ENCODE data around the gene CDKL5.

The CDKL5 gene

DNA sequence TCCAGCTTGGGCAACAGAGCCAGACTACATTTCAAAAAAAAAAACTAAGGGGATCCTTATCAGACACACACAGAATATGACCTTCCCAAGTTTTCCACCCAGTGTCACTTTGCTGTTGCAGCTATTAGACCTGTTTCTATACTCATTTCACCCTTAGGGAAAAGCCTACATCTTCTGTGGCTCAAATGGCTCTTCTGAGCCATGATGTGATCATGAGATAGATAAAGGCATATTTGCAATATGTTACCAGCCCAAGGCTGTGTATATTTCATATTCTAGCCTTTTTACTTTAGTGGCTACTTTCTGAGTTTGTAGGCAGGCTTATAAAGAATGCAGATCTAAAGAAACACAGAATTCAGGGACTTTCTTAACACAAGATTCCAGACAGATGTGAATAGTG is 227.2 kb downstream of the CDKL5 start:
- DNase-seq, result no peak

DNA sequence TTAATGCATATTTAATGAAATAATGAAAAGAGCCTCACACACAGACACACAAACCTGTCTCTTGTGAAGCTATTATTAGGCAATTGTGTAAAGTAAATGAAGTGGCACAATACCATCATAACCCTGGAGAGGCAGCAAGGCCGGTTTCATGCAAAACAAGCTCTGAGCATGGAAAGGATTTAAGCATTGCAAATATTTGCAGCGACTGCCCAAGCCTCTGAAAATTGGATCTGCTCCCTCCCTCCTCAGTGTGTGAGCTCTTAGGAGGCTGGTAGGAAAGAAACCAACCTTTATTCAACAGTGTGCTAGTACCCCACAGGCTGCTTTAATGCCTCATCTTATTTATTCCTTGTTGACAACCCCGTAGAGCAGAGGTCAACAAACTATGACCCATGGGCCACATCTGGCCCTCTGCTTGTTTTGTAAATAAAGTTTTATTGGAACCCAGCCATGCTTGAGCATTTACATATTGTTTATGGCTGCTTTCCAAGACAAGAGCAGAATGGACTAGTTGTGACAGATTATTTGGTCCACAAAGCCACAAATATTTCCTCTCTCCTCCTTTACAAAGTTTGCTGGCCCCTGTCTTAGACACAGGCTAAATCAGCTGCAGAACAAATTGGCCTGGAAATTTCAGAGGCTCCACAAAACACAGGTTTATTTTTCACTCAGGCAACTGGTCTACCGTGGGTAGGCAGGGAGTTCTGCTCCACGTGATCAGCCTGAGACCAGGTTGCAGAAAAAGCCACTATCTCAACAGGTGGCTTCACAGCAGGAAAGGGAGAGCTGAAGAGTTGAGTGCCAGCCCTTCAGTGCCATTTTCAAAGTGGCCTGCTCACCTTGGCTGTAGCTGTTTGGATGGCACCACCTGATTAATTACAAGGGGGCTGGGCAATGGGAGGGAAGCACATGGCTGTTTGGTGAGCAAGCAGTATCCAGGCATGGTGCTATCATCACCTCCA is 229.7 kb downstream of the CDKL5 start:
- DNase-seq, result no peak

GRCh38 chrX:18661273-18661672 is 235.9 kb downstream of the CDKL5 start:
- DNase-seq, result no peak

DNA sequence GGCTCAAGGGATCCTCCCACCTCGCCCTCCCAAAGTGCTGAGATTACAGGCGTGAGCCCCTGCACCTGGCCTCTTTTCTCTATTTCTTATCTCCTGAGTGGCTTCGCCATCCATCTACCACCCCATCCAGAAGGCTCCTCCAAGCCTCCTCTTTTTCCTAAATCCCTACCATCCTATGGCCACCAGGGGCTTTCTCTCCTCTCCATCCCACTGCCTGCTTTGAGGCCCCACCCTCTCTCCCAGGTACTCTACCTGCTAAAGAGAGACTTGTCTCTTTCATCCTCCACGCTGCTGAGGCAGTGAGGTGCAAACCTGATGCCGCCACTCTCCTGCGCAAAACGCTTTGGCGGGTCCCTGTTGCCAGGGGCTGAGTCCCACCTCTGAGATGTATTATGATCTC is 239.5 kb downstream of the CDKL5 start:
- DNase-seq, result no peak

GRCh38 chrX:18666614-18667013 is 241.2 kb downstream of the CDKL5 start:
- no peak for DNase-seq

- DNase-seq, result no peak
Measured at GRCh38 chrX:18668071-18668835, 242.8 kb downstream of the CDKL5 start.

- DNase-seq, result no peak
Measured at GRCh38 chrX:18672008-18672407, 246.6 kb downstream of the CDKL5 start, which contains the start of gene RS1. RS1 (minus strand) TSS chrX:18672108; CDS start chrX:18672068, 40 bp downstream.

DNA sequence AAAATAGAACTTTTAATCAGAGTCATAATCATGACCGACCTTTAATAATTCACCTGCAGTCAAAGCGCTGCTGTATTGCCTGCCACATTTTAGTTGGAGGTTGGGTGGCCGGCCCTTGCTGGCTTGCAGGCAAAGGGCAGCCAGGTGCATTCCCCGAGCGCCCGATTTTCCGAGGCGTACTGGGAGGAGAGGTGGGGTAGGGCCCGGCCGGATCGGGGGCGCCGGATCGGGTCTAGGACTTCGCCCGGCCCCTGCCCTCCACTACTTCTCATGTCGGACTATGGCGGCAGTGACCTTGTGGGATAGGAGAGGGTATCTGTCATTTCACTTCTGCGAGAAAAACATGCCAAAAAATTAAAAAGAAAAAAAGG is 249.0 kb downstream of the CDKL5 start:
- peak; percentile 8 for DNase-seq

DNA sequence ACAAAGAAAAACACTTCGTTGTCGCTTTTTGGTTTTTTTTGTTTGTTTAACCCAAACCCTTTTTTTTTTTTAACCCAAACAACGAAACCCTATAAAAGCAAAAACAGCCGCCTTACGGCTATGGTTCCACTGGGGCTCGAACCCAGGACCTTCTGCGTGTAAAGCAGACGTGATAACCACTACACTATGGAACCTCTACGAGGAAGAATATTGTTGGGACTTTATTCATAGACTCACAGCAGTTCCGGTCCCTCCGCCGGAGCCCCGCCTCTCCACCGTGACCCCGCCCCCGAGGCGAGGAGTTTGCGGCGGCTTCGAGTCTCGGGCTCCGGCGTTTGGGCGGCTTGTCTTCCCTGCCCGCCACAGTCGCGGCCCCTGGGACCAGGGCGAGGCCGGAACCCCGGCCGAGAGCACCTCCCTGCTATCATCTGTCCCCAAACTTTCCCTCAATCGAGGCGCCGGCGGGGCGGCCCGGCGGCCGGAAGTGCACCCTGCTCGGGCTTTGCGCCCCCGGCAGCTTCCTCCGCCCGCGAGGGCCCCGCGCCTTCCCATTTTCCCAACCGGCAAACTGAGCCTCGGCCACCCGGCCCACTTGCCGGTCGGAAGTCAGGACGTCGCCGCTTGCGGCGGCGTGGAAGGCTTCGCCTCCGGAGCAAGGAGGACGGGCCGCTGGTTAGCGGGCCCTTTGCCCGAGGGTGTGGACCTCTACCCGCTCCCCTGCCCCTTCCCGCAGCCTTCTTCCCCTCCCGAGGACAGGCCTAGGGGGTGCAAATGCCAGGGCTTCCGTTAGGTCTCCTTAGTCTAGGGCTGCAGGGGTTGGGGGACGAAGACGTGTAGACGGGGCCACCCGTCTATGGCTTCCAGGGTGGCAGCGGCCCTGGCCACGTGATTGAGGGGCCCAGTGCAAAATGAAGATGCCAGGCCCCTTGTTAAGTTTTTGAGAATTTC is 249.7 kb downstream of the CDKL5 start:
- peak; percentile 66 for DNase-seq

DNA sequence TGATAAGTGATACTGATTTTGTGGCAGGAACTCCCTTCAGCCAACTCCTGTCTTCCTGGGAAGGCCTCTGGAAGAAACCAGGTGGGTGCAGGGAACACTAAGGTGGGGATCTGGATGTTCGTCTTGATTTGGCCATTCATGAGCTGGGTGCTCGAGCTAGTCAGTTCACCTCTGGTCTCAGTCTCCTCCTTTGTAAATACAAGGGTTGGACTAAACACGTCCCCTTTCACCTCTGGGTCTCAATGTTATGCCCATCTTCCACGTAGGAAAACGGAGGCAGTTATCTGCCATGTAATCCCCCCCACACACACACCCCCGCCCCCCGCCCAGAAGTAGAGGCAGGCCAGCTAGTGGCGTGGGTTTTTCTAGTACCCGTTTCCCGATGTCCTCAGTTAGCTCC is 250.6 kb downstream of the CDKL5 start:
- DNase-seq, result no peak

- no peak for DNase-seq
Measured at GRCh38 chrX:18676470-18676869, 251.1 kb downstream of the CDKL5 start.

DNA sequence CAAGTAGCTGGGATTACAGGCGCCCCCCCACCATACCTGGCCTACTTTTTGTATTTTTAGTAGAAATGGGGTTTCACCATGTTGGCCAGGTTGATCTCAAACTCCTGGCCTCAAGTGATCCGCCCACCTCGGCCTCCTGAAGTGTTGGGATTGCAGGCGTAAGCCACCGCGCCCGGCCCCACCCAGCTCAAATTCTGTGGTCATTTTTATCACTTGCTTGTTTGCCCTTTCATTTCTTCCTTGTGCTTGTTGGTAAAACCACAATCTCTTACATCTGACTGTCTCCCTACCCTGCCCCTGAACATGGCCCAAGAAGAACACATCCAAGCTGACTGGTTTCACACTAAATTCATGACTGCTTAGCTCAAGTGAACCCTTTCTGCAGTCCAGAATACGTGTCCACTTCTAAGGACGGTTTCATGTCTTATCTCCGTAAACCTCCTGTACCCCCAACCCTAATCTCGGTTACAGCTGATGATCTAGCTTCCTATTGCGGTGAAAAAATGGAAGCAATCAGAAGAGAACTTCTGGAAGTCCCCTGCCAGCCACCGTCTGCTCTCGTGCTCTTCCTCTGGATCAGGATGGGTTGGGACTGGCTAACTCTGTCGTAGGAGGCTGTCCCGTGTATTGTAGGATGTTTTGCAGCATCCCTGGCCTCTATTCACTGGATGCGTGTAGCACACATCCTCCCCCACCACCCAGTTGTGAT is 251.9 kb downstream of the CDKL5 start:
- DNase-seq, result no peak

DNA sequence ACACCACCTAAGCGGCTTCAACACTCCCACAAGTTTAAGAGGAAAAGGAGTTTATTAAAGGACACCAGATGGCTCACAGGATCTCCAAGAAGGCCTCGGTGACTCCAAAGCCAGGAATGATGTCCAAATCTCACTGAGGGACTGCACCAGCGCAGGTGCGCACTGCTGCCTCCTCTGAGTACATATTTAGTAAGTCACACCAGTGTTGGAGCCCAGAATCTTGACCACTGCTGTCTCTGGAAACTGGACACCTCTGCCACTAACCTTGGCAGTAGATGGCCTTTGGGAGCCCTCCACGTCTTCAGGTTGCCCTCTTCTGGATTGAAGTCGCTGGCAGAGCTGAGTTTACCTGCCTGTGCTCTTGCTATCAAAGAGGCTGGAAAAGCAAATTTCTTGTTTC is 256.6 kb downstream of the CDKL5 start:
- DNase-seq, result no peak

DNA sequence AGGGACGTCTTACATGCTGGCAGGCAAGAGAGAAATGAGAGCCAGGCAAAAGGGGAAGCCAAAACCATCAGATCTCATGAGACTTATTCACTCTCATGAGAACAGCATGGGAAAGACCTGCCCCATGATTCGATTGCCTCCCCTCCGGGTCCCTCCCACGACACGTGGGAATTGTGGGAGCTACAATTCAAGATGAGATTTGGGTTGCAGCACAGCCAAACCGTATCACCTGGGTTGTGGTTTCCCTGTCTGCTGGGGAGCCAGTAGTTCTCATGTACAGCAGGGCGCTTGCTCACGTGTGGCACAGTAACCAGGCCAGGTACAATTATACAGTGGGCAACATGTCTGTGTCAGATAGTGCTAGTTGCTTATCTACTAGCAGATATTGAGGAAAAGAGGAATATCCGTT is 257.6 kb downstream of the CDKL5 start:
- DNase-seq, result no peak

DNA sequence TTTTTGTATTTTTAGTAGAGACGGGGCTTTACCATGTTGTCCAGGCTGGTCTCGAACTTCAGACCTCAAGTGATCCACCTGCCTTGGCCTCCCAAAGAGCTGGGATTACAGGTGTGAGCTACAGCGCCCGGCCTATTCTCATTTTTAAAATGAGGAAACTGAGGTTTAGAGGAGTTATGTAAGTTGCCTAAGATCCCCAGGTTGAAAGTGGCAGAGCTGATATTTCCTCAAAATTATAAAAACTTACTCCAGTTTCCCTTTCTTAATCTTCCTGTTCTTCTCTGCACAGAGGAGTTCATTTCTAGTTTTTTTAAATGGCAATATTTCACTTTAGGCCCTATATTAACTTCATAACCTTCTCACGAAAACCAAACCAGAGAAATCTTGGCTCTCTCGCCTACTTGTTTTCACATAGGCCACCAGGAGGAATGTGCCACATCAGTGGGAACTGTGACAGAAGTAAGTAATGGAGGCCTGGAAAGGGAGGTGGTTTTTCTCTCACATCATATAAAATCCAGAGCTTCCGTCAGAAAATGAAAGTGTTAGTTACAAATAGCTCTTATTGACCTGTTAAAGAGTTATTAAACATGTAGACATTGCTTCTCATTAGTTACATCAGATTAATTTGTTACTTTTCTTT is 262.6 kb downstream of the CDKL5 start:
- DNase-seq, result no peak

DNA sequence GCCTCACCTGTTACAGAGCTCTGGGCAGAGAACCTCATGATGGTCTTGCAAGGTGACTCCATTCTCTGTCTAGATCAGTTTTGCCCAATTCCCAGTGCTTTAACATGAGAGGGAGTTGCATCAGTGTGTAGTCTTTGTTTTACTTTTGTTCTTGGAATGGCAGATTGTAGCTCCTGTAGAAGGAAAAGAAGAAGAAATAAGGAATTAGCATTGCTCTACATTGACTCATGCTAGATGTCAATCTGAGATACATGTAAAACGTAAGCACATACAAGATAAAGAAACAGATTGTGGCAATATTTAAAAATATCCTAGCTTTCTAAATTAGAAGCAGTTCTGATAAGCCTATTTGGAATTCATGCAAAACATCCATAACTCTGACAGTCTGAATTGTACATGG is 266.0 kb downstream of the CDKL5 start:
- DNase-seq, result no peak

GRCh38 chrX:18692541-18692940 is 267.1 kb downstream of the CDKL5 start:
- DNase-seq, result no peak

DNA sequence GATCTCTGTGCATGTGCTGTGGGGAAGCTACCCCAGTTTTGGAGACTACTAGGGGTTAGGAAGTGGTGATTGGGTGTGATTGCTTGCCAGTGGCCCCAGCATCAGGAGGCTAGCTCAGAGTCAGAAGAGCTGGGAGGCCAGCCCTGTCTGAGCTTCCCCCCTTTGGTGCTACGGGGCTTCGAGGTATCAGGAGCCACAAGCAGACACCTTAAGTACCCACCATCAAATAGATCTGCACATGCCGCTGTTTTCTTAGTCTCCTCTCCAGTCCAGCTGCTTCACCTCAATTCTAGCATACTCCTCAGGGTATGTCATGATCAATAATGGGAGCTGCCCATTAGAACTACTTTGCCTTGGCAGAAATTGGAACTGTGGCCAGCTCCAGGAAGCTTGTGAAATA is 271.2 kb downstream of the CDKL5 start:
- no peak for DNase-seq

GRCh38 chrX:18698737-18699650 is 273.6 kb downstream of the CDKL5 start:
- DNase-seq, result no peak

DNA sequence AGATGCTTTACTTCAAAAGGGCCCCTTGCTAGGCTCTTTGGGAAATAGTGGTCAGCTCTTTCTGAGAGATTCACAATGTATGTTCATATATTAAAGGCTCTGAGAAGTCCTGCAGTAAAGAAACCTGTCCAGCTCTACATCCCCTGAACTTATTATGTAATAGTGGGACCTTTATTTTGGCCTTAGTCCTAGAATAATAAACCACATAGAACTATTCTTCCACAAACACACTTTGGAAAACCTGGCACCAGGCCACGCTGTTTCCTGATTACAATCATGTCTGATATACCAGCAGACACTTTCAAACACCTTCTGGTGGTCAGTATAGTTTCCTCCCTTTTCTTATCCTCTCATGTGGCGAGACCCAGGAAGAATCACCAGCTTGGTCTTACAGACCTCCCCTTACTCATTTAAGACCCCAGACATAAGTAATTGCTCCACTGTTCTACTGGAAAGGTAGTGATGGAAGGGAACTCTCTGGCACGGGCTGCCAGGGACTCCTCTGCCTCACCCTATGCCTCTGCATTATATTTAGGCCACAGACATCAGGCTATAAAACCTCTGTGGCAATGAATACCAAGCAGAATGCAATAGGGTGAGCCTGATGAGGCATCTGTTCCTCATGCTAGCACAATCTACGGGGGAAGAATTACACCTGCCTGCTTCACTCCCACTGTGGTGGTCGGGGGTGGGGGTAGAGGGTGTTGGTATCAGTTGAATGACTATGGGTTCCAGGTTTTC is 276.4 kb downstream of the CDKL5 start:
- DNase-seq, result no peak
